GM06990 (cell line): Measurements from ENCODE around the gene NSUN7.
A peak's percentile ranks its signal among the peaks of the same experiment; 100 is the strongest.

Experiments used
- DNase-seq: peaks from one replicate; pipeline ENCODE4 v3.0.0-alpha.2; 2011; ENCODE audit not compliant: insufficient read length; ENCODE audit errors: extremely low read depth
- H3K27me3 ChIP-seq: replicated peaks from 2 replicates; pipeline ENCODE4 v1.6.0; 2011; ENCODE audit warnings: low read length; ENCODE audit not compliant: control insufficient read depth, insufficient read depth
- H3K36me3 ChIP-seq: 2 replicates; pipeline ENCODE4 v1.5.1; 2011; ENCODE audit warnings: low read length; ENCODE audit not compliant: control insufficient read depth, insufficient read depth
- H3K4me3 ChIP-seq: replicated peaks from 2 replicates; pipeline ENCODE4 v1.5.1; 2011; ENCODE audit warnings: low read depth, mild to moderate bottlenecking, control low read depth, low read length
- TF ChIP-seq, protein P1 (sequence below): IDR thresholded peaks from 2 replicates; pipeline ENCODE4 v1.5.1; 2011; ENCODE audit warnings: low read length, control low read depth, mild to moderate bottlenecking, inconsistent platforms; ENCODE audit not compliant: insufficient read depth, poor library complexity, severe bottlenecking

The NSUN7 gene

DNA sequence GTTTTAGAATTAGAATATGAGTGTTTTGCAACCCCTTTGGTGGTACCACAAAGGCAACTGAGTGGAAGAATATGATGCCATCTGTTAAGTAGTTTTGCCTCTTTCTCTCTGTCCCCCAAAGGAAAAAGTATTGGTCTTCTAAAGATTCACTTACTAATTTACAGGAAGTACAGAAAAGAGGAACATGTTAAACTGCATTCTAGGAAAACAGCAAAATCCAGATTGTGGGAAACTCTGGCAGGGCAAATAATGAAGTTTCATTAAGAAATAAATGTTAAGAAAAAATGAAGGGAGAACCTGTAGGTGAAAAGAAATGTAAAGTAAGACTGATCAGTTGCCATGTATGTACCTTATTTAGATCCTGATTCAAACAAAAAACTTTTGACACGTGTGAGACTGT is 39.3 kb downstream of the NSUN7 start:
- TF ChIP-seq, protein P1, sequence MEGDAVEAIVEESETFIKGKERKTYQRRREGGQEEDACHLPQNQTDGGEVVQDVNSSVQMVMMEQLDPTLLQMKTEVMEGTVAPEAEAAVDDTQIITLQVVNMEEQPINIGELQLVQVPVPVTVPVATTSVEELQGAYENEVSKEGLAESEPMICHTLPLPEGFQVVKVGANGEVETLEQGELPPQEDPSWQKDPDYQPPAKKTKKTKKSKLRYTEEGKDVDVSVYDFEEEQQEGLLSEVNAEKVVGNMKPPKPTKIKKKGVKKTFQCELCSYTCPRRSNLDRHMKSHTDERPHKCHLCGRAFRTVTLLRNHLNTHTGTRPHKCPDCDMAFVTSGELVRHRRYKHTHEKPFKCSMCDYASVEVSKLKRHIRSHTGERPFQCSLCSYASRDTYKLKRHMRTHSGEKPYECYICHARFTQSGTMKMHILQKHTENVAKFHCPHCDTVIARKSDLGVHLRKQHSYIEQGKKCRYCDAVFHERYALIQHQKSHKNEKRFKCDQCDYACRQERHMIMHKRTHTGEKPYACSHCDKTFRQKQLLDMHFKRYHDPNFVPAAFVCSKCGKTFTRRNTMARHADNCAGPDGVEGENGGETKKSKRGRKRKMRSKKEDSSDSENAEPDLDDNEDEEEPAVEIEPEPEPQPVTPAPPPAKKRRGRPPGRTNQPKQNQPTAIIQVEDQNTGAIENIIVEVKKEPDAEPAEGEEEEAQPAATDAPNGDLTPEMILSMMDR, result no peak
- DNase-seq, result no peak
- H3K36me3 ChIP-seq, result no peaks in the 10 kb centered on the region

GRCh38 chr4:40789771-40790170 is 40.0 kb downstream of the NSUN7 start:
- Histone ChIP-seq H3K4me3 (no peak overlapping the region), H3K27me3 (no peaks in the 10 kb centered on the region), H3K36me3 (no peaks in the 10 kb centered on the region)
- TF ChIP-seq, protein P1, result no peak
- DNase-seq, result no peak

More for the DNA sequence above, 39.3 kb downstream of the NSUN7 start:
- Histone ChIP-seq H3K27me3 (no peaks in the 10 kb centered on the region), H3K4me3 (no peak overlapping the region)

GRCh38 chr4:40800064-40800463 is 50.3 kb downstream of the NSUN7 start:
- TF ChIP-seq, protein P1, result no peak
- Histone ChIP-seq H3K4me3 (no peak overlapping the region), H3K36me3 (no peaks in the 10 kb centered on the region), H3K27me3 (no peaks in the 10 kb centered on the region)
- DNase-seq, result peak; percentile 16

GRCh38 chr4:40804598-40804997 is 54.8 kb downstream of the NSUN7 start:
- Histone ChIP-seq H3K27me3 (no peaks in the 10 kb centered on the region), H3K4me3 (no peak overlapping the region), H3K36me3 (no peaks in the 10 kb centered on the region)
- no peak for DNase-seq
- TF ChIP-seq, protein P1, result no peak

- TF ChIP-seq, protein P1, result no peak
- no peak overlapping the region for H3K4me3 ChIP-seq
- H3K36me3 ChIP-seq, result no peaks in the 10 kb centered on the region
- no peak for DNase-seq
- H3K27me3 ChIP-seq, result no peaks in the 10 kb centered on the region
Measured at GRCh38 chr4:40808926-40809457, 59.2 kb downstream of the NSUN7 start.

GRCh38 chr4:40811956-40812355 is 62.2 kb downstream of the NSUN7 start:
- no peaks in the 10 kb centered on the region for H3K27me3 ChIP-seq
- no peaks in the 10 kb centered on the region for H3K36me3 ChIP-seq
- no peak for DNase-seq
- TF ChIP-seq, protein P1, result no peak
- no peak overlapping the region for H3K4me3 ChIP-seq
